ENCODE data around the gene CSNK1A1. TPM values are rescaled to one million over a fixed set of nuclear protein-coding genes. Genes with fewer than 3 reads are reported as not detected.

CSNK1A1 gene
- total RNA-seq, 1 experiment from 2014 or later = 244 TPM

DNA sequence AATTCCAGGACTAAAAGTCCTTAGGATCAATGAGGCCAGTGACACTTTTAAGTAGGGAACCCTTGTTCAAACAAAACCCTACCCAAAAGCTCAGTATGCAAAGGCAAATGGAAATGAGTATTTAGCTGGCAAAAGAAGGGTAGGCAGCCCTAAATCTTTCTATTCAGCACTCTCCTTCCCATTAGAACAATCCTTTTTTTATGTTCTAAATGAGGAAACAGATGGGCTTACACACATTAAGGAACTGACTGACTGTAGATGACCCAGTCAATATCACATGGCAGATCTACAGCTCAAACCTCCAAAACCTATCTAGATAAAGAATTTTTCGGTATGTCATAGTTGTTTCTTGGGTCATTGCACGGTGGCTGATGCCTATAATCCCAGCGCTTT is 7.2 kb downstream of the CSNK1A1 start:
- CTCF ChIA-PET = no interaction called here
- no TSS peak for BruUV-seq (replicated peaks)
- H3K36me3 ChIP-seq (ENCODE audit: insufficient read depth, low read length, poor library complexity, severe bottlenecking) = peaks cover 71% of the 10 kb centered on the region
- H3K27me3 ChIP-seq (replicated peaks; ENCODE audit: insufficient read depth, low read depth, low read length, poor library complexity) = no peaks in the 10 kb centered on the region
- intact Hi-C loops (cut with micrococcal nuclease; ENCODE audit: unreplicated experiment) = no loop called here
- no peaks in the 10 kb centered on the region for H3K9me3 ChIP-seq (ENCODE audit: low read depth, low read length, poor library complexity, severe bottlenecking)
- no peak overlapping the region for H3K4me3 ChIP-seq (ENCODE audit: low read depth, low read length, poor library complexity, severe bottlenecking)
- H3K27ac ChIP-seq (ENCODE audit: low read depth, low read length, poor library complexity, severe bottlenecking) = no peak overlapping the region
- peaks cover 31% of the 10 kb centered on the region for H3K4me1 ChIP-seq (ENCODE audit: insufficient read depth, low read length, poor library complexity, severe bottlenecking)
- POLR2A ChIA-PET (ENCODE audit: low non-redundant PET) = no interaction called here
- DNase-seq (ENCODE audit: low spot score) = no peak
- TF ChIP-seq EZH2 (IDR thresholded peaks at IDR 0.05; ENCODE audit: borderline replicate concordance, low read depth, low read length, poor library complexity, severe bottlenecking) (no peak), CTCF (conservative IDR thresholded peaks at IDR 0.05; ENCODE audit: low read depth, low read length) (no peak)

- H3K4me1 ChIP-seq (ENCODE audit: insufficient read depth, low read length, poor library complexity, severe bottlenecking) = peaks cover 26% of the 10 kb centered on the region
- intact Hi-C loops (cut with micrococcal nuclease; ENCODE audit: unreplicated experiment) = no loop called here
- H3K27ac ChIP-seq (ENCODE audit: low read depth, low read length, poor library complexity, severe bottlenecking) = no peak overlapping the region
- H3K9me3 ChIP-seq (ENCODE audit: low read depth, low read length, poor library complexity, severe bottlenecking) = no peaks in the 10 kb centered on the region
- peaks cover 68% of the 10 kb centered on the region for H3K36me3 ChIP-seq (ENCODE audit: insufficient read depth, low read length, poor library complexity, severe bottlenecking)
- TF ChIP-seq EZH2 (IDR thresholded peaks at IDR 0.05; ENCODE audit: borderline replicate concordance, low read depth, low read length, poor library complexity, severe bottlenecking) (no peak), CTCF (conservative IDR thresholded peaks at IDR 0.05; ENCODE audit: low read depth, low read length) (no peak)
- ChIA-PET POLR2A (ENCODE audit: low non-redundant PET) (no interaction called here), CTCF (no interaction called here)
- no peak overlapping the region for H3K4me3 ChIP-seq (ENCODE audit: low read depth, low read length, poor library complexity, severe bottlenecking)
- BruUV-seq (replicated peaks) = no TSS peak
- H3K27me3 ChIP-seq (replicated peaks; ENCODE audit: insufficient read depth, low read depth, low read length, poor library complexity) = no peaks in the 10 kb centered on the region
- DNase-seq (ENCODE audit: low spot score) = no peak
These were observed 7.7 kb downstream of the CSNK1A1 start for GRCh38 chr5:149543361-149544027.

DNA sequence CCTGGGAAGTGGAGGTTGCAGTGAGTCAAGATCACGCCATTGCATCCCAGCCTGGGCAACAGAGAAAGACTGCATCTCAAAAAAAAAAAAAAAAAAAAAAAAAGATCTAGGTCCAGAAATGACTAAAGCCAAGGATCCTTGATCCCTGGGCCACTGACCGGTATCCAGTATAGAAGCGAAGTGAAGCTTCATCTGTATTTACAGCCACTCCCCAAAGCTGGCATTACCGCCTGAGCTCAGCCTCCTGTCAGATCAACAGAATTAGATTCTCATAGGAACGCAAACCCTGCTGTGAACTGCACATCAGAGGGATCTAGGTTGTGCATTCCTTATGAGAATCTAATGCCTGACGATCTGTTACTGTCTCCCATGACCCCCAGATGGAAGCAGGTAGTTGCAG is 9.3 kb downstream of the CSNK1A1 start:
- intact Hi-C loops (cut with micrococcal nuclease; ENCODE audit: unreplicated experiment) = no loop called here
- DNase-seq (ENCODE audit: low spot score) = no peak
- H3K36me3 ChIP-seq (ENCODE audit: insufficient read depth, low read length, poor library complexity, severe bottlenecking) = peaks cover 65% of the 10 kb centered on the region
- BruUV-seq (replicated peaks) = no TSS peak
- peaks cover 19% of the 10 kb centered on the region for H3K4me1 ChIP-seq (ENCODE audit: insufficient read depth, low read length, poor library complexity, severe bottlenecking)
- H3K27ac ChIP-seq (ENCODE audit: low read depth, low read length, poor library complexity, severe bottlenecking) = no peak overlapping the region
- H3K9me3 ChIP-seq (ENCODE audit: low read depth, low read length, poor library complexity, severe bottlenecking) = no peaks in the 10 kb centered on the region
- ChIA-PET POLR2A (ENCODE audit: low non-redundant PET) (no interaction called here), CTCF (no interaction called here)
- no peak for TF ChIP-seq CTCF (conservative IDR thresholded peaks at IDR 0.05; ENCODE audit: low read depth, low read length)
- TF ChIP-seq EZH2 (IDR thresholded peaks at IDR 0.05; ENCODE audit: borderline replicate concordance, low read depth, low read length, poor library complexity, severe bottlenecking) = no peak
- no peaks in the 10 kb centered on the region for H3K27me3 ChIP-seq (replicated peaks; ENCODE audit: insufficient read depth, low read depth, low read length, poor library complexity)
- H3K4me3 ChIP-seq (ENCODE audit: low read depth, low read length, poor library complexity, severe bottlenecking) = no peak overlapping the region

Data from A673 (cell line).